Natural killer cell (primary cell): ENCODE results near the gene FAM228A. TPM values are rescaled to one million over a fixed set of nuclear protein-coding genes. Genes with fewer than 3 reads are reported as not detected.

Experiments
- ATAC-seq, 3 donors: fragments of 150-1000 bp in 2 of 3; fragments of 200-7000 bp in 1 of 3; cut with Tn5 transposase; 1 replicate in 1 of 3; 2 replicates in 2 of 3; pipeline ENCODE4 v1.10.0; 2021; ENCODE audit warnings: mild to moderate bottlenecking in 2 of 3, moderate library complexity in 2 of 3
- DNase-seq, 2 donors: peaks; one replicate each; pipeline versions ENCODE4 v3.0.0 to v3.0.0-alpha.2; 2013 to 2021; ENCODE audit warnings: mixed read lengths in 1 of 2
- H3K27ac ChIP-seq: one replicate; pipeline ENCODE4 v1.5.1; 2013; ENCODE audit warnings: mild to moderate bottlenecking, low read length
- H3K27me3 ChIP-seq: one replicate; pipeline ENCODE4 v1.6.1; 2013; ENCODE audit warnings: low read length; ENCODE audit not compliant: control insufficient read depth, insufficient read depth
- H3K36me3 ChIP-seq: one replicate; pipeline ENCODE4 v1.6.1; 2013; ENCODE audit warnings: low read length; ENCODE audit not compliant: control insufficient read depth, insufficient read depth
- H3K4me1 ChIP-seq: one replicate; pipeline ENCODE4 v1.6.1; 2013; ENCODE audit warnings: low read length; ENCODE audit not compliant: control insufficient read depth, insufficient read depth
- H3K4me3 ChIP-seq: one replicate; pipeline ENCODE4 v1.5.1; 2013; ENCODE audit warnings: low read length
- H3K9me3 ChIP-seq: one replicate; pipeline ENCODE4 v1.6.1; 2013; ENCODE audit warnings: low read length; ENCODE audit not compliant: control insufficient read depth, insufficient read depth
- H3K27ac Mint-ChIP-seq, 2 donors: one replicate each; pipeline ENCODE4 v1.8.0; 2022; ENCODE audit warnings: mild to moderate bottlenecking in 2 of 2, mixed read lengths in 2 of 2, moderate library complexity in 1 of 2
- H3K27me3 Mint-ChIP-seq, 2 donors: one replicate each; pipeline ENCODE4 v1.8.0; 2022; ENCODE audit warnings: low read depth in 2 of 2, mixed read lengths in 2 of 2
- H3K36me3 Mint-ChIP-seq: one replicate; pipeline ENCODE4 v1.8.0; 2022; ENCODE audit warnings: mixed read lengths
- H3K4me1 Mint-ChIP-seq, 2 donors: one replicate each; pipeline ENCODE4 v1.8.0; 2022; ENCODE audit warnings: mixed read lengths in 2 of 2
- H3K4me3 Mint-ChIP-seq: one replicate; pipeline ENCODE4 v1.8.0; 2022; ENCODE audit warnings: mild to moderate bottlenecking, moderate library complexity, mixed read lengths
- H3K9me3 Mint-ChIP-seq, 2 donors: one replicate each; pipeline ENCODE4 v1.8.0; 2022; ENCODE audit warnings: mixed read lengths in 2 of 2
- CTCF ChIP-seq: fragments of 200-600 bp; IDR thresholded peaks from one replicate; pipeline ENCODE4 v1.8.0; 2022; ENCODE audit warnings: antibody characterized with exemption
- WGBS: methylation state at CpG from one replicate; pipeline ENCODE4 v1.1.7; 2013; ENCODE audit warnings: missing lambda C conversion rate; ENCODE audit not compliant: insufficient coverage; 5-methylcytosine and 5-hydroxymethylcytosine counted together
- intact Hi-C: fragments of 100-400 bp; cut with micrococcal nuclease; formaldehyde crosslinking; loops from one replicate; pipeline ENCODE4 v1.14.2; 2022
- total RNA-seq, 4 donors: library from RNA; stranded (reverse); fragments of 120-200 nt in 1 of 4; gene quantifications; one replicate each; pipeline versions ENCODE4 v1.2.3 to v1.2.4, GENCODE V29; 2013 to 2022

The FAM228A gene
- total RNA-seq, 3 donors from 2014 or later (not counting 1 experiment from before 2014, with no cell fraction given), result 0.34 to 0.82 TPM; not detected in 1

- no peaks in the 10 kb centered on the region for H3K9me3 Mint-ChIP-seq
- H3K4me1 Mint-ChIP-seq, result no peaks in the 10 kb centered on the region
- no peak overlapping the region for H3K4me3 ChIP-seq
- no peak for ATAC-seq
- WGBS, result 93% methylated on average over 4 of the region's 4 CpGs
- no peak overlapping the region for H3K4me3 Mint-ChIP-seq
- no peaks in the 10 kb centered on the region for H3K36me3 Mint-ChIP-seq
- DNase-seq, result no peak
- no peak for TF ChIP-seq CTCF
- no peaks in the 10 kb centered on the region for H3K27me3 ChIP-seq
- no peaks in the 10 kb centered on the region for H3K4me1 ChIP-seq
- no peak overlapping the region for H3K27ac ChIP-seq
- no peaks in the 10 kb centered on the region for H3K27me3 Mint-ChIP-seq
- H3K9me3 ChIP-seq, result no peaks in the 10 kb centered on the region
- H3K36me3 ChIP-seq, result peaks cover 16% of the 10 kb centered on the region
- intact Hi-C loops, result no loop called here
- H3K27ac Mint-ChIP-seq, result no peak overlapping the region
Measured at GRCh38 chr2:24231461-24231881, 56.6 kb downstream of the FAM228A start.

- 100% methylated on average over 2 of the region's 2 CpGs for WGBS
- DNase-seq, result no peak
- Histone ChIP-seq H3K27me3 (no peaks in the 10 kb centered on the region), H3K27ac (no peak overlapping the region), H3K4me3 (no peak overlapping the region), H3K36me3 (peaks cover 17% of the 10 kb centered on the region), H3K4me1 (no peaks in the 10 kb centered on the region), H3K9me3 (no peaks in the 10 kb centered on the region)
- no peaks in the 10 kb centered on the region for H3K36me3 Mint-ChIP-seq
- no peak for ATAC-seq
- TF ChIP-seq CTCF, result no peak
- no peaks in the 10 kb centered on the region for H3K27me3 Mint-ChIP-seq
- H3K4me1 Mint-ChIP-seq, result peaks cover 0 to 5% of the 10 kb centered on the region in 2 donors
- H3K9me3 Mint-ChIP-seq, result no peaks in the 10 kb centered on the region
- intact Hi-C loops, result no loop called here
- H3K4me3 Mint-ChIP-seq, result no peak overlapping the region
- H3K27ac Mint-ChIP-seq, result no peak overlapping the region
Measured at GRCh38 chr2:24233321-24233720, 58.5 kb downstream of the FAM228A start.

GRCh38 chr2:24237313-24237712, 62.5 kb downstream of the FAM228A start:
- no peaks in the 10 kb centered on the region for H3K4me1 ChIP-seq
- TF ChIP-seq CTCF, result no peak
- Mint-ChIP-seq H3K27ac (peak overlapping the region in 1 of 2 donors; percentile 3), H3K9me3 (no peaks in the 10 kb centered on the region), H3K4me1 (peaks cover 0 to 5% of the 10 kb centered on the region in 2 donors), H3K4me3 (no peak overlapping the region), H3K36me3 (no peaks in the 10 kb centered on the region), H3K27me3 (no peaks in the 10 kb centered on the region)
- no peaks in the 10 kb centered on the region for H3K27me3 ChIP-seq
- no peak for ATAC-seq
- WGBS, result 100% methylated on average over 1 of the region's 1 CpG
- H3K9me3 ChIP-seq, result no peaks in the 10 kb centered on the region
- DNase-seq, result no peak
- H3K27ac ChIP-seq, result no peak overlapping the region
- no peak overlapping the region for H3K4me3 ChIP-seq
- H3K36me3 ChIP-seq, result peaks cover 27% of the 10 kb centered on the region
- intact Hi-C loops, result loop anchor here (1.0 kb wide), 1 partner anchor 145 kb away; no protein-coding TSS in a partner anchor

GRCh38 chr2:24238158-24238557, 63.3 kb downstream of the FAM228A start:
- H3K4me3 ChIP-seq, result no peak overlapping the region
- Mint-ChIP-seq H3K4me1 (peaks cover 0 to 9% of the 10 kb centered on the region in 2 donors), H3K27me3 (no peaks in the 10 kb centered on the region), H3K36me3 (no peaks in the 10 kb centered on the region), H3K4me3 (no peak overlapping the region), H3K9me3 (no peaks in the 10 kb centered on the region), H3K27ac (peak overlapping the region in 1 of 2 donors; percentile 1)
- intact Hi-C loops, result no loop called here
- H3K27ac ChIP-seq, result no peak overlapping the region
- H3K27me3 ChIP-seq, result no peaks in the 10 kb centered on the region
- no peaks in the 10 kb centered on the region for H3K4me1 ChIP-seq
- DNase-seq (no peak), ATAC-seq (no peak)
- 86% methylated on average over 1 of the region's 2 CpGs for WGBS
- H3K9me3 ChIP-seq, result no peaks in the 10 kb centered on the region
- H3K36me3 ChIP-seq, result peaks cover 33% of the 10 kb centered on the region
- TF ChIP-seq CTCF, result no peak
